GM12874 (cell line): ENCODE data around the gene ECEL1.

Experiments
- TF ChIP-seq, protein P1 (sequence below): IDR thresholded peaks from 2 replicates; pipeline ENCODE4 v1.5.1; 2011; ENCODE audit warnings: low read depth, mild to moderate bottlenecking, control low read depth, low read length, moderate library complexity; ENCODE audit not compliant: insufficient read depth

Gene ECEL1

DNA sequence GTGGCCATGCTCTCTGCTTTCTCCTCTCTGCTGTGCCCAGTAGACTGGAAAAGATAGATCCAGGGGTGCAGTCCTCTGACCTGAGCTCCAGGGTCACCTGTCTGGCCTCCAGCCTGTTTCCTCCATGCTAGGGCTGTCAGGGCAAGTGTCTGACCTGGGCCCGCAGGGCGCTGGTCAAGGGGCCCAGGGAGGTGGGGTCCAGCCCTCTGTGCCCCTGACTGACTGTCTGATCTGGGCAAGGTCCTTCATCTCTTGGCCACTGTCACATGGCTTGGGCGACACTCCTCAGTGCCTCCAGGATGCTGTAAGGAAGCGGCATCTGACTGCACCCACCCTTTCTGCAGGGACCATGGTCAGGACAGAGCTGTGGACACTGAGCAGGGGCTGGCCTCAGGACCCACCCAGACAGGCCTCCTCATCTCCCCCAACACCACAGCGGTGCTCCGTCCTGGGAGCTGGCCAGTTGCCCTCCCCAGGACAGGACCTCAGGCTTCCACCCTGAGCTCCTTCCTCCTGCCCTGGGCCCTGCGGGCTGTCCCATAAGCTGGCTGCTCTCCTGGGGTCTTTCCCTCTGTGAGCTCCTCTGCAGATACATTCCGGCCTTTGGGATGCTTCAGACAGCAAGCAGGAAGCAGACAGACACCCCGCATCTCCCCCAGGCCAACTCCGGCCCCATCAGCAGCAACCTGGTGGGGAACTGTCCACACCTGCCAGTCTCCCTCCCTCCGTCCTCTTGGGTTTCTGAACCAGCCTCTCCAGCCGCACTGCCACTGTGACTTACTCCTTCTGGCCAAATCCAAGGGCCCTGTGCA is 52.9 kb downstream of the ECEL1 start:
- TF ChIP-seq, protein P1, sequence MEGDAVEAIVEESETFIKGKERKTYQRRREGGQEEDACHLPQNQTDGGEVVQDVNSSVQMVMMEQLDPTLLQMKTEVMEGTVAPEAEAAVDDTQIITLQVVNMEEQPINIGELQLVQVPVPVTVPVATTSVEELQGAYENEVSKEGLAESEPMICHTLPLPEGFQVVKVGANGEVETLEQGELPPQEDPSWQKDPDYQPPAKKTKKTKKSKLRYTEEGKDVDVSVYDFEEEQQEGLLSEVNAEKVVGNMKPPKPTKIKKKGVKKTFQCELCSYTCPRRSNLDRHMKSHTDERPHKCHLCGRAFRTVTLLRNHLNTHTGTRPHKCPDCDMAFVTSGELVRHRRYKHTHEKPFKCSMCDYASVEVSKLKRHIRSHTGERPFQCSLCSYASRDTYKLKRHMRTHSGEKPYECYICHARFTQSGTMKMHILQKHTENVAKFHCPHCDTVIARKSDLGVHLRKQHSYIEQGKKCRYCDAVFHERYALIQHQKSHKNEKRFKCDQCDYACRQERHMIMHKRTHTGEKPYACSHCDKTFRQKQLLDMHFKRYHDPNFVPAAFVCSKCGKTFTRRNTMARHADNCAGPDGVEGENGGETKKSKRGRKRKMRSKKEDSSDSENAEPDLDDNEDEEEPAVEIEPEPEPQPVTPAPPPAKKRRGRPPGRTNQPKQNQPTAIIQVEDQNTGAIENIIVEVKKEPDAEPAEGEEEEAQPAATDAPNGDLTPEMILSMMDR: no peak

- TF ChIP-seq, protein P1: no peak
Observed at GRCh38 chr2:232434091-232434490, 53.5 kb downstream of the ECEL1 start.

DNA sequence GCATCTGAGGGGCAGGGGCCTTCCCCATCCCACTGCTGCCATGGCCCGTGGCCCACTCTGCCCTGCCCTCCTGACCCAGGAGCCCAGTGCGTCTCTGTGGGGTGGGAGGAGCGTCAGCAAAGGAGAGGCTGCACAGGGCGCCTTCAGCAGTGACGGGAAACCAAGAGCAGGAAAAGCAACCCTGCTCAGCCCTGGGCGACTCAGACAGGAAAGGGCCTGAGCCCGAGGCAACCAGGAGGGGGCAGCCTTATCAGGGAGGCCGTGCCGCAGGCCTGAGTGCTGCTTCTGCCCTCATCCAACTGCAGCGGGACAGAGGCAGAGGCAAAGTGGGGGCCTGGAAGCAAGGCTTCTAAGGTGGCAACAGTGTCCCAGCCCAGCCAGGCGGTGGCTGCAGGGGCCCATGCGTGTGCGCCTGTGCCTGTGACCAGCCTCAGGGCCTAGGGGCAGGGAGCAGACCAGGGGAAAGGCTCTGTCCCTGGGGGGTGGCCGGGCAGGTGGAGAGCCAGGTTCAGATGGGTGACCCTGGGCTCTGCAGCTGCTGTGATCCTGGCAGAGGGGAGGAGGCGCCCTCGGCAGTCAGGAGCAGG is 54.9 kb downstream of the ECEL1 start:
- TF ChIP-seq, protein P1: 0 out of 2 replicates have a peak, but pooled peaks have one; percentile 1

DNA sequence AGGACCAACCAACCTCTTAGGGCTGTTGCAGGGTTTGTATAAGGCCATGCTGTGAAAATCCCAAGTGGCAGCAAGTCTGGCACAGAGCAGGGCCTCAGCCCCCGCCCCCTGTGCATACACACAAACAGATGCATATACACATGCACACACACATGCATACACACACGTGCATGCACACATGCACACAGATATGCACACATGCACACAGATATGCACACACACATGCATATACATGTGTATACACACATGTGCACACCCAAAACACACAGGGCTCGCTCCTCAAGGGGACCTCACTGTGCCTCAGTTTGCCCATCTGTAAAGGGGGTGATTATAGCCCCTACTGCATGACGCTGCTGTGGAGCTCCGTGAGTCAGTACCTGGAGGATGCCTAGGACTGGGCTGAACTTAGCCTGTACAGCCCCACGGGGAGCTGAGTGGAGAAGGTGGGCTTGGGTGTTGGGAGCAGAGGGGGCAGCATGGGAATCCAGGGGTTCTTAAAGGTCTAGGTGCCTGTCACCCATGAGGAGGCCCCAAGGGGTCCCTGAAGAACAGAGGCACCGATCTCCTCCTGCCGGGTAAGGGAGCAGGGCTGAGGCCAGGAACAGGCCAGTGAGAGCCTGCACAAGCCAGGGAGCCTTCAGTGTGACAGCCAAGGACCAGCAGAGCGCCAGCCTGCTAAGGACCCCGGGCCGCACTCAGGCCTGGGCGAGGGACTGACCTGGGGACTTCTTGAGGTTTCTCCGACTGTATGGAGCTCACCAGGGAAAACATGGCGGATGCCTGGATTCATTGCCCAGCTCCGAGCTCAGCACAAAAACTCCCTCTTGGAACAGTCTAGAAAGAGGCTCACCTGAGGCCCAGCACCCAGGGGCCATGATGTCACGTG is 55.7 kb downstream of the ECEL1 start:
- TF ChIP-seq, protein P1: no peak
